Stomach (tissue), 9 donors: ENCODE measurements around the gene DTD1. TPM values are rescaled to one million over a fixed set of nuclear protein-coding genes. Genes with fewer than 3 reads are reported as not detected.

Source experiments
- DNase-seq, 2 donors: peaks; one replicate each; pipeline versions ENCODE4 v3.0.0 to v3.0.0-alpha.2; 2013 to 2019
- H3K27ac ChIP-seq, 5 donors: fragments of 200-600 bp in 4 of 5; sonication (generic) in 4 of 5; one replicate each; pipeline ENCODE4 v1.5.1; 2013 to 2019; ENCODE audit warnings: mild to moderate bottlenecking in 1 of 5, moderate library complexity in 1 of 5
- H3K27me3 ChIP-seq, 3 donors: fragments of 200-600 bp; sonication (generic); one replicate each; pipeline ENCODE4 v1.5.1; 2017 to 2019; ENCODE audit warnings: mixed run types in 1 of 3
- H3K36me3 ChIP-seq, 4 donors: fragments of 200-600 bp; sonication (generic); 1 replicate in 3 of 4; 2 replicates in 1 of 4; pipeline ENCODE4 v1.5.1; 2016 to 2019
- H3K4me1 ChIP-seq, 4 donors: fragments of 200-600 bp; sonication (generic); one replicate each; pipeline ENCODE4 v1.5.1; 2016 to 2019
- H3K4me3 ChIP-seq, 4 donors: fragments of 200-600 bp; sonication (generic) in 3 of 4; one replicate each; pipeline ENCODE4 v1.5.1; 2016 to 2019; ENCODE audit warnings: mild to moderate bottlenecking in 1 of 4
- H3K9me3 ChIP-seq, 4 donors: fragments of 200-600 bp; sonication (generic); one replicate each; pipeline ENCODE4 v1.5.1; 2016 to 2019
- CTCF ChIP-seq, 7 experiments: fragments of 450-650 bp in 4 of 7; fragments of 200-600 bp in 3 of 7; sonication (generic) in 3 of 7; IDR thresholded peaks; one replicate each; pipeline ENCODE4 v1.5.1; 2016 to 2019; ENCODE audit warnings: antibody characterized with exemption in 7 of 7, control low read depth in 2 of 7, mild to moderate bottlenecking in 1 of 7
- EP300 ChIP-seq: sonication (generic); formaldehyde crosslinking; IDR thresholded peaks from one replicate; pipeline ENCODE4 v1.6.1; 2017; ENCODE audit warnings: antibody characterized with exemption
- POLR2A ChIP-seq, 4 donors: fragments of 450-650 bp; IDR thresholded peaks; one replicate each; pipeline ENCODE4 v1.6.1; 2016; ENCODE audit warnings: antibody characterized with exemption in 4 of 4, control low read depth in 2 of 4, mild to moderate bottlenecking in 1 of 4, moderate library complexity in 1 of 4
- POLR2AphosphoS5 ChIP-seq, 3 donors: sonication (generic); formaldehyde crosslinking; IDR thresholded peaks; one replicate each; pipeline ENCODE4 v1.6.1; 2016; ENCODE audit warnings: antibody characterized with exemption in 3 of 3
- WGBS, 5 donors: extraction: QIAGEN DNeasy Blood & Tissue Kit in 3 of 5; methylation state at CpG; one replicate each; pipeline versions ENCODE4 v1.1.5 to v1.1.7; 2013 to 2018; 5-methylcytosine and 5-hydroxymethylcytosine counted together
- intact Hi-C: fragments of 100-400 bp; cut with DNase I; formaldehyde crosslinking; loops from one replicate; pipeline ENCODE4 v1.15.1; 2023; ENCODE audit warnings: low total_unique reads
- polyA plus RNA-seq, 3 donors: library from polyadenylated mRNA; stranded (reverse); fragments of 200-250 nt; gene quantifications; one replicate each; pipeline ENCODE4 v1.2.3, GENCODE V29; 2013
- total RNA-seq, 5 donors: library from RNA; depleted of rRNA; stranded (reverse); fragments of >200 nt; gene quantifications; one replicate each; pipeline versions ENCODE4 v1.1.0 to v1.2.3, GENCODE V29; 2014 to 2016
- donor health status: healthy with polysubstance abuse.
- donor health status: Bipolar disorder and iron deficiency.
- donor health status: healthy.

DTD1 gene
- total and polyA plus RNA-seq, 8 donors = 4.5 to 30.4 (median 15.7) TPM; not detected in 1

GRCh38 chr20:18694071-18694470 is 106.2 kb downstream of the DTD1 start:
- no peak overlapping the region for H3K27ac ChIP-seq
- no peak overlapping the region for H3K4me3 ChIP-seq
- WGBS, 5 donors = 92 to 96% (median 93%) methylated on average over 6 of the region's 6 CpGs
- peaks cover 0 to 4% (median 2%) of the 10 kb centered on the region in 4 donors for H3K4me1 ChIP-seq
- no peaks in the 10 kb centered on the region for H3K27me3 ChIP-seq
- no peak for DNase-seq
- intact Hi-C loops = no loop called here
- H3K9me3 ChIP-seq = no peaks in the 10 kb centered on the region
- H3K36me3 ChIP-seq = peaks cover 0 to 7% (median 0%) of the 10 kb centered on the region in 4 donors
- TF ChIP-seq POLR2AphosphoS5 (IDR thresholded peaks at IDR 0.05) (no peak), POLR2A (IDR thresholded peaks at IDR 0.05) (no peak), CTCF (IDR thresholded peaks at IDR 0.05) (no peak), EP300 (no peak)

DNA sequence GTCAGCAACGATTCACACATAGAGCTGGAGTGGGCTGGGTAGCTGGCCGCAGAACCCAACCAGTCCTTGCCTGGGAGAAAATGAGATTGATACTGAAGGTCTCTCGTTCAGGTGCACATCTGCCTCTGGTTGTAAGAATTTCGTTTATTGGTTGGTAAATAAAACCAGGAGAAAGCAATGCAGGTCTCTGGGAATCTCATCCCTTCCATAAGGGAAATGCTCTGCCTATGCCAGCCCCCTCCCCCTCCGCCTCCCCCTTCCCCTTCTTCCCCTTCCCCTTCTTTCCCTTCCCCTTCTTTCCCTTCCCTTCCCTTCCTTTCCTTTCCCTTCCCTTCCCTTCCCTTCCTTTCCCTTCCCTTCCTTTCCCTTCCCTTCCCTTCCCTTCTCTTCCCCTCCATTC is 107.3 kb downstream of the DTD1 start:
- no peak for DNase-seq
- Histone ChIP-seq H3K27ac (no peak overlapping the region), H3K36me3 (peaks cover 0 to 7% (median 0%) of the 10 kb centered on the region in 4 donors), H3K4me3 (no peak overlapping the region), H3K27me3 (no peaks in the 10 kb centered on the region), H3K4me1 (peaks cover 0 to 4% (median 2%) of the 10 kb centered on the region in 4 donors), H3K9me3 (no peaks in the 10 kb centered on the region)
- no peak for TF ChIP-seq CTCF (IDR thresholded peaks at IDR 0.05)
- no peak for TF ChIP-seq POLR2A (IDR thresholded peaks at IDR 0.05)
- TF ChIP-seq EP300 = no peak
- no peak for TF ChIP-seq POLR2AphosphoS5 (IDR thresholded peaks at IDR 0.05)
- 75 to 90% (median 83%) methylated on average over 5 of the region's 5 CpGs for WGBS, 5 donors
- intact Hi-C loops = no loop called here

- intact Hi-C loops = no loop called here
- WGBS, 5 donors = 91 to 98% (median 94%) methylated on average over 4 of the region's 4 CpGs
- peaks cover 0 to 7% (median 0%) of the 10 kb centered on the region in 4 donors for H3K36me3 ChIP-seq
- no peak overlapping the region for H3K4me3 ChIP-seq
- H3K27ac ChIP-seq = no peak overlapping the region
- no peaks in the 10 kb centered on the region for H3K9me3 ChIP-seq
- no peaks in the 10 kb centered on the region for H3K27me3 ChIP-seq
- H3K4me1 ChIP-seq = no peaks in the 10 kb centered on the region
- TF ChIP-seq POLR2AphosphoS5 (IDR thresholded peaks at IDR 0.05) (no peak), CTCF (IDR thresholded peaks at IDR 0.05) (no peak), EP300 (no peak), POLR2A (IDR thresholded peaks at IDR 0.05) (no peak)
- no peak for DNase-seq
Measured at GRCh38 chr20:18698735-18699380, 111.0 kb downstream of the DTD1 start.

- intact Hi-C loops = no loop called here
- no peak overlapping the region for H3K27ac ChIP-seq
- TF ChIP-seq CTCF (IDR thresholded peaks at IDR 0.05) (no peak), POLR2A (IDR thresholded peaks at IDR 0.05) (no peak), POLR2AphosphoS5 (IDR thresholded peaks at IDR 0.05) (no peak)
- peaks cover 0 to 9% (median 4%) of the 10 kb centered on the region in 4 donors for H3K4me1 ChIP-seq
- H3K4me3 ChIP-seq = no peak overlapping the region
- H3K27me3 ChIP-seq = no peaks in the 10 kb centered on the region
- no peaks in the 10 kb centered on the region for H3K9me3 ChIP-seq
- WGBS, 5 donors = 67 to 89% (median 82%) methylated on average over 3 of the region's 3 CpGs
- DNase-seq = no peak
- H3K36me3 ChIP-seq = peaks cover 0 to 7% (median 0%) of the 10 kb centered on the region in 4 donors
Measured at GRCh38 chr20:18701969-18702368, 114.1 kb downstream of the DTD1 start.
